Transverse colon (tissue), 4 donors: ENCODE measurements around the gene JAKMIP2. TPM values are rescaled to one million over a fixed set of nuclear protein-coding genes. Genes with fewer than 3 reads are reported as not detected.
A peak's percentile ranks its signal among the peaks of the same experiment; 100 is the strongest.

ENCODE experiments used
- DNase-seq: peaks from one replicate; pipeline ENCODE4 v3.0.0-alpha.2; 2019
- H3K27ac ChIP-seq, 4 donors: fragments of 200-600 bp; sonication (generic); 2 replicates each; pipeline ENCODE4 v1.5.1; 2016 to 2018; ENCODE audit warnings: inconsistent platforms in 4 of 4
- H3K27me3 ChIP-seq: fragments of 200-600 bp; sonication (generic); 2 replicates; pipeline ENCODE4 v1.5.1; 2017; ENCODE audit warnings: inconsistent platforms
- H3K36me3 ChIP-seq, 4 donors: fragments of 200-600 bp; sonication (generic); 2 replicates each; pipeline ENCODE4 v1.5.1; 2017 to 2019; ENCODE audit warnings: inconsistent platforms in 4 of 4
- H3K4me1 ChIP-seq, 4 donors: fragments of 200-600 bp; sonication (generic); 2 replicates each; pipeline ENCODE4 v1.5.1; 2017 to 2020; ENCODE audit warnings: inconsistent platforms in 4 of 4
- H3K4me3 ChIP-seq, 4 donors: fragments of 200-600 bp; sonication (generic); 1 replicate in 1 of 4; 2 replicates in 3 of 4; pipeline versions ENCODE4 v1.5.1 to v1.6.1; 2017 to 2019; ENCODE audit warnings: inconsistent platforms in 4 of 4
- H3K9me3 ChIP-seq, 2 donors: fragments of 200-600 bp; sonication (generic); 2 replicates each; pipeline ENCODE4 v1.5.1; 2017 to 2019; ENCODE audit warnings: inconsistent platforms in 2 of 2
- CTCF ChIP-seq, 5 experiments: fragments of 200-600 bp in 3 of 5; fragments of 450-650 bp in 2 of 5; sonication (generic) in 3 of 5; IDR thresholded peaks; 1 replicate in 2 of 5; 2 replicates in 3 of 5; pipeline ENCODE4 v1.5.1; 2016 to 2017; ENCODE audit warnings: antibody characterized with exemption in 5 of 5, inconsistent platforms in 3 of 5, mild to moderate bottlenecking in 2 of 5, moderate library complexity in 1 of 5
- EP300 ChIP-seq: sonication (generic); formaldehyde crosslinking; IDR thresholded peaks from one replicate; pipeline ENCODE4 v1.6.1; 2017; ENCODE audit warnings: antibody characterized with exemption, low read depth
- POLR2A ChIP-seq: fragments of 450-650 bp; IDR thresholded peaks from one replicate; pipeline ENCODE4 v1.6.1; 2016; ENCODE audit warnings: antibody characterized with exemption, mild to moderate bottlenecking, moderate library complexity
- POLR2AphosphoS5 ChIP-seq, 3 donors: sonication (generic); formaldehyde crosslinking; IDR thresholded peaks; one replicate each; pipeline ENCODE4 v1.6.1; 2016; ENCODE audit warnings: antibody characterized with exemption in 3 of 3
- WGBS, 2 donors: methylation state at CpG; one replicate each; pipeline ENCODE4 v1.1.5; 2018; ENCODE audit warnings: low coverage in 1 of 2; 5-methylcytosine and 5-hydroxymethylcytosine counted together
- in situ Hi-C, 4 donors: fragments of 200-750 bp; cut with MboI; loops; one replicate each; pipeline versions ENCODE4 v1.15.0 to v1.15.1; 2017; ENCODE audit warnings: low sequenced_read_pairs in 3 of 4, low pct_ligation_motif_present in 1 of 4, low pct_unique_long_range_greater_than_20kb in 1 of 4
- intact Hi-C: fragments of 100-400 bp; cut with DNase I; formaldehyde crosslinking; loops from one replicate; pipeline ENCODE4 v1.15.1; 2023; ENCODE audit warnings: low total_unique reads
- total RNA-seq, 4 donors: library from RNA; depleted of rRNA; stranded (reverse); fragments of >200 nt; gene quantifications; one replicate each; pipeline ENCODE4 v1.1.0, GENCODE V29; 2016

Gene JAKMIP2
- total RNA-seq, 4 donors from 2014 or later = 0.37 to 0.79 (median 0.40) TPM

- no peak overlapping the region for H3K4me3 ChIP-seq
- no peaks in the 10 kb centered on the region for H3K36me3 ChIP-seq
- no peaks in the 10 kb centered on the region for H3K4me1 ChIP-seq
- in situ Hi-C loops (no loop called here), intact Hi-C loops (no loop called here)
- peak overlapping the region in 3 of 4 donors; percentile 4 to 61 (median 47) for H3K27ac ChIP-seq
- DNase-seq = peak; percentile 15
- 60 to 70% methylated on average over 8 of the region's 8 CpGs for WGBS, 2 donors
- no peaks in the 10 kb centered on the region for H3K27me3 ChIP-seq
- no peaks in the 10 kb centered on the region for H3K9me3 ChIP-seq
- peak in 1 of 3 donors; percentile 45 for TF ChIP-seq POLR2AphosphoS5 (IDR thresholded peaks at IDR 0.05)
- TF ChIP-seq EP300 = no peak
Observed at GRCh38 chr5:147688656-147689356, 93.7 kb downstream of the JAKMIP2 start.

GRCh38 chr5:147687118-147687517 lies 95.4 kb downstream of the JAKMIP2 start:
- WGBS, 2 donors = 66 to 67% methylated on average over 2 of the region's 2 CpGs

GRCh38 chr5:147686421-147686820 lies 96.1 kb downstream of the JAKMIP2 start:
- DNase-seq = no peak
- in situ Hi-C loops = no loop called here
- TF ChIP-seq EP300 = no peak
- H3K9me3 ChIP-seq = no peaks in the 10 kb centered on the region
- H3K27me3 ChIP-seq = no peaks in the 10 kb centered on the region
- H3K36me3 ChIP-seq = no peaks in the 10 kb centered on the region
- intact Hi-C loops = no loop called here
- H3K27ac ChIP-seq = no peak overlapping the region
- H3K4me3 ChIP-seq = no peak overlapping the region
- no peaks in the 10 kb centered on the region for H3K4me1 ChIP-seq
- 90 to 97% methylated on average over 2 of the region's 2 CpGs for WGBS, 2 donors

More at GRCh38 chr5:147687118-147687517, 95.4 kb downstream of the JAKMIP2 start:
- no peak for DNase-seq
- no peaks in the 10 kb centered on the region for H3K4me1 ChIP-seq
- intact Hi-C loops = no loop called here
- TF ChIP-seq POLR2A = no peak
- TF ChIP-seq CTCF (IDR thresholded peaks at IDR 0.05) = no peak
- no peak for TF ChIP-seq EP300
- TF ChIP-seq POLR2AphosphoS5 (IDR thresholded peaks at IDR 0.05) = no peak
- in situ Hi-C loops = no loop called here
- no peak overlapping the region for H3K4me3 ChIP-seq
- no peak overlapping the region for H3K27ac ChIP-seq
- no peaks in the 10 kb centered on the region for H3K9me3 ChIP-seq
- H3K27me3 ChIP-seq = no peaks in the 10 kb centered on the region
- H3K36me3 ChIP-seq = no peaks in the 10 kb centered on the region

- 80% methylated on average over 3 of the region's 3 CpGs; no CpG with 5 or more reads in 1 of the 2 donors for WGBS, 2 donors
- H3K9me3 ChIP-seq = no peaks in the 10 kb centered on the region
- no peak for DNase-seq
- no peak overlapping the region for H3K4me3 ChIP-seq
- H3K27me3 ChIP-seq = no peaks in the 10 kb centered on the region
- H3K4me1 ChIP-seq = no peaks in the 10 kb centered on the region
- in situ Hi-C loops (no loop called here), intact Hi-C loops (no loop called here)
- no peaks in the 10 kb centered on the region for H3K36me3 ChIP-seq
- no peak for TF ChIP-seq CTCF (IDR thresholded peaks at IDR 0.05)
- no peak overlapping the region for H3K27ac ChIP-seq
Observed at GRCh38 chr5:147685993-147686392, 96.5 kb downstream of the JAKMIP2 start.

- H3K4me1 ChIP-seq = no peaks in the 10 kb centered on the region
- no peaks in the 10 kb centered on the region for H3K27me3 ChIP-seq
- in situ Hi-C loops (no loop called here), intact Hi-C loops (no loop called here)
- no peaks in the 10 kb centered on the region for H3K9me3 ChIP-seq
- no peak for DNase-seq
- H3K4me3 ChIP-seq = no peak overlapping the region
- H3K36me3 ChIP-seq = no peaks in the 10 kb centered on the region
- no peak overlapping the region for H3K27ac ChIP-seq
- peak in 1 of 5 experiments; percentile 24 for TF ChIP-seq CTCF (IDR thresholded peaks at IDR 0.05)
- no peak for TF ChIP-seq POLR2A
- 93 to 100% methylated on average over 2 of the region's 2 CpGs for WGBS, 2 donors
Observed at GRCh38 chr5:147675168-147675567, 107.4 kb downstream of the JAKMIP2 start.
